HepG2 (cell line): Measurements from ENCODE around the gene TSPYL1. TPM values are rescaled to one million over a fixed set of nuclear protein-coding genes. Genes with fewer than 3 reads are reported as not detected.

ENCODE experiments used
- FOXK2 ChIP-seq: fragments of 450-650 bp; IDR thresholded peaks from 2 replicates; pipeline ENCODE4 v1.6.1; 2016
- HMGA1 ChIP-seq: sonication (generic); formaldehyde crosslinking; conservative IDR thresholded peaks from 2 replicates; pipeline ENCODE4 v1.4.0; 2020; ENCODE audit warnings: missing genetic modification reagents
- NR2F6 ChIP-seq, 2 experiments: IDR thresholded peaks; 2 replicates each; pipeline ENCODE4 v1.6.1; 2016; ENCODE audit warnings: antibody characterized with exemption in 1 of 2, mild to moderate bottlenecking in 1 of 2
- RAD21 ChIP-seq: fragments of 450-650 bp; formaldehyde crosslinking; IDR thresholded peaks from 2 replicates; pipeline ENCODE4 v1.5.0; 2020; ENCODE audit warnings: mild to moderate bottlenecking
- SALL1 ChIP-seq: sonication (generic); formaldehyde crosslinking; IDR thresholded peaks from 2 replicates; pipeline ENCODE4 v1.8.0; 2022; ENCODE audit warnings: mild to moderate bottlenecking, missing genetic modification reagents
- ZNF343 ChIP-seq: sonication (generic); formaldehyde crosslinking; IDR thresholded peaks from 2 replicates; pipeline ENCODE4 v1.4.0; 2020; ENCODE audit warnings: mild to moderate bottlenecking, missing genetic modification reagents
- ZNF503 ChIP-seq: sonication (generic); formaldehyde crosslinking; IDR thresholded peaks from 2 replicates; pipeline ENCODE4 v1.4.0; 2020; ENCODE audit warnings: missing genetic modification reagents
- ZNF576 ChIP-seq: sonication (generic); formaldehyde crosslinking; IDR thresholded peaks from 2 replicates; pipeline ENCODE4 v1.4.0; 2020; ENCODE audit warnings: mild to moderate bottlenecking, missing genetic modification reagents
- ZNF704 ChIP-seq: sonication (generic); formaldehyde crosslinking; IDR thresholded peaks from 2 replicates; pipeline ENCODE4 v1.8.1; 2023; ENCODE audit warnings: mild to moderate bottlenecking, inconsistent platforms, moderate library complexity, missing genetic modification reagents, borderline replicate concordance
- ZNF879 ChIP-seq: sonication (generic); formaldehyde crosslinking; IDR thresholded peaks from 2 replicates; pipeline ENCODE4 v1.8.1; 2023; ENCODE audit warnings: missing genetic modification reagents
- polyA plus RNA-seq, 8 experiments: library from polyadenylated mRNA; depleted of rRNA in 3 of 8; stranded (reverse) in 7 of 8; unstranded in 1 of 8; fragments of >200 nt; fragmentation: Illumina TruSeq in 4 of 8; extraction: Trizol in 4 of 8; gene quantifications; 2 replicates each; pipeline versions ENCODE4 v1.2.1 to v1.2.3, GENCODE V29; 2011 to 2016; ENCODE audit warnings: low read depth in 4 of 8, missing spikeins in 1 of 8, mixed read lengths in 1 of 8; ENCODE audit not compliant: insufficient read depth in 1 of 8
- total RNA-seq, 5 experiments: library from RNA; depleted of rRNA; stranded (reverse); fragments of >200 nt; fragmentation: Illumina TruSeq; extraction: Trizol; gene quantifications; 2 replicates each; pipeline ENCODE4 v1.2.3, GENCODE V29; 2016; ENCODE audit warnings: low read depth in 1 of 5
- TF ChIP-seq, protein P1 (sequence below): sonication (generic); formaldehyde crosslinking; conservative IDR thresholded peaks from 2 replicates; pipeline ENCODE4 v1.4.0; 2020; ENCODE audit warnings: mild to moderate bottlenecking, missing genetic modification reagents, moderate library complexity

The TSPYL1 gene
- total and polyA plus RNA-seq, 2 of the 13 experiments (the other 11 are each of a cell fraction or from before 2014, with no cell fraction given), result 28.3 to 93.0 TPM

DNA sequence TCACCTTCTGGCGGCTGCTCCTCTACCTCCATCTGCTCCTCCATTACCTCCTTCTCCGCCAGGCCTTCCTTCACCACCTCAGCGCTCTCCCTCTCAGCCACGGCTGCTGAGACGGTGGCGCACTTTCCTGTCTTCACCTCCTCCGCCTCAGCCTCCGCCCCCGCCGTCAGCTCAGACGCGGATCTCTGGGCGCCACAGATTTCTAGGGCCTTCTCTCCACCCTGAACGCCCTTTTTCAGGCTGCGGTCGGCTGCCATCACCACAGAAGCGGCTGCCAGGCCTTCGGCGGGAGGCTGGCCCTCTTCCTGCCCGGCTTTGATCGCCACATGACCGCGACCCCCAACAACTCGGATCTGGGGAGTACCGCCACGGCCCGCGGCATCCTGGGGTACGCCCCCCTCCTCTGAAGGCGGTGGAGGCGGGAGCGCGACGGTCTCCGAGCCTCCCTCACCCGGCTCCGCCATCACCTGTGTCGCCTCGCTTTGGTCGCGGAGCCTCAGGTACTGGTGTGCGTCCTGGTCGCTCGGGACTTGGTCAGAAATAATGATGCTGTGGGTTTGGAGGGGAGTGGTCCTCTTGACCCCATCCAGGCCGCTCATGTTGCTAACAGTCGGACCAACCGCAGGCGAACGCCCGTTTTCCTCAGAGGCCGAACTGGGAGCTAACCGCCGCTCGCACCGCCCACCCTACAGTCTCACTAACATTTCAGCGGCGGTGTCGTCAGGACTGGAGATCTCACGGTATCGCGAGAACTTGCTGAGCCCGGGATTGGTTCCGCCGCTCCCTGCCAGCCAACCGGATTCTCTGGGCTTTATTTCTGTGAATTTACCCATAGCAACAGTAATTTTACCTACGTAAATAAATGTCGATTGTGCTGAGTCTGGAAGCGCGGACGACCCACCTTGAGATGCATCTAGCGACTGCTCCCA, at the start of gene TSPYL1 (continued):
- TF ChIP-seq ZNF503 (peak; percentile 82), ZNF879 (CRISPR knock-in tag) (peak; percentile 68; the same call in 1 of the 2 replicates), SALL1 (CRISPR knock-in tag) (peak; percentile 83), HMGA1 (CRISPR knock-in tag) (no peak), FOXK2 (no peak), RAD21 (CRISPR knock-in tag) (peak; percentile 28; the same call in 1 of the 2 replicates), NR2F6 (IDR thresholded peaks at IDR 0.05) (0 out of 2 replicates have a peak, but pooled peaks have one; percentile 15), NR2F6 (CRISPR knock-in tag; IDR thresholded peaks at IDR 0.05) (0 out of 2 replicates have a peak, but pooled peaks have one; percentile 10), ZNF343 (CRISPR knock-in tag) (0 out of 2 replicates have a peak, but pooled peaks have one; percentile 43), ZNF704 (CRISPR knock-in tag) (peak; percentile 82; the same call in 1 of the 2 replicates), ZNF576 (no peak; the same call in 1 of the 2 replicates)
- TF ChIP-seq, protein P1, sequence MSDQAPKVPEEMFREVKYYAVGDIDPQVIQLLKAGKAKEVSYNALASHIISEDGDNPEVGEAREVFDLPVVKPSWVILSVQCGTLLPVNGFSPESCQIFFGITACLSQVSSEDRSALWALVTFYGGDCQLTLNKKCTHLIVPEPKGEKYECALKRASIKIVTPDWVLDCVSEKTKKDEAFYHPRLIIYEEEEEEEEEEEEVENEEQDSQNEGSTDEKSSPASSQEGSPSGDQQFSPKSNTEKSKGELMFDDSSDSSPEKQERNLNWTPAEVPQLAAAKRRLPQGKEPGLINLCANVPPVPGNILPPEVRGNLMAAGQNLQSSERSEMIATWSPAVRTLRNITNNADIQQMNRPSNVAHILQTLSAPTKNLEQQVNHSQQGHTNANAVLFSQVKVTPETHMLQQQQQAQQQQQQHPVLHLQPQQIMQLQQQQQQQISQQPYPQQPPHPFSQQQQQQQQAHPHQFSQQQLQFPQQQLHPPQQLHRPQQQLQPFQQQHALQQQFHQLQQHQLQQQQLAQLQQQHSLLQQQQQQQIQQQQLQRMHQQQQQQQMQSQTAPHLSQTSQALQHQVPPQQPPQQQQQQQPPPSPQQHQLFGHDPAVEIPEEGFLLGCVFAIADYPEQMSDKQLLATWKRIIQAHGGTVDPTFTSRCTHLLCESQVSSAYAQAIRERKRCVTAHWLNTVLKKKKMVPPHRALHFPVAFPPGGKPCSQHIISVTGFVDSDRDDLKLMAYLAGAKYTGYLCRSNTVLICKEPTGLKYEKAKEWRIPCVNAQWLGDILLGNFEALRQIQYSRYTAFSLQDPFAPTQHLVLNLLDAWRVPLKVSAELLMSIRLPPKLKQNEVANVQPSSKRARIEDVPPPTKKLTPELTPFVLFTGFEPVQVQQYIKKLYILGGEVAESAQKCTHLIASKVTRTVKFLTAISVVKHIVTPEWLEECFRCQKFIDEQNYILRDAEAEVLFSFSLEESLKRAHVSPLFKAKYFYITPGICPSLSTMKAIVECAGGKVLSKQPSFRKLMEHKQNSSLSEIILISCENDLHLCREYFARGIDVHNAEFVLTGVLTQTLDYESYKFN (CRISPR knock-in tag), result peak; percentile 51; the same call in 1 of the 2 replicates
